ENCODE data around the gene DLGAP3. TPM values are rescaled to one million over a fixed set of nuclear protein-coding genes. Genes with fewer than 3 reads are reported as not detected.

DLGAP3 gene
- total RNA-seq, 1 experiment from 2014 or later = 0.06 TPM

GRCh38 chr1:34929853-34930701 is 627 bp upstream of the DLGAP3 start:
- no peak for DNase-seq (ENCODE audit: low read depth)

GRCh38 chr1:34928699-34929496 is 552 bp downstream of the DLGAP3 start:
- DNase-seq (ENCODE audit: low read depth) = no peak

- DNase-seq (ENCODE audit: low read depth) = no peak
These were observed 1.3 kb downstream of the DLGAP3 start for GRCh38 chr1:34928066-34928696.

GRCh38 chr1:34927316-34927715 is 2.1 kb downstream of the DLGAP3 start:
- no peak for DNase-seq (ENCODE audit: low read depth)

GRCh38 chr1:34926894-34927293 is 2.6 kb downstream of the DLGAP3 start:
- no peak for DNase-seq (ENCODE audit: low read depth)

- no peak for DNase-seq (ENCODE audit: low read depth)
These were observed 3.3 kb downstream of the DLGAP3 start for GRCh38 chr1:34926156-34926555.

- DNase-seq (ENCODE audit: low read depth) = no peak
These were observed 3.7 kb downstream of the DLGAP3 start for GRCh38 chr1:34925730-34926129.

- DNase-seq (ENCODE audit: low read depth) = peak; percentile 43
These were observed 4.5 kb downstream of the DLGAP3 start for GRCh38 chr1:34924759-34925555.

GRCh38 chr1:34923490-34923889 is 6.0 kb downstream of the DLGAP3 start:
- no peak for DNase-seq (ENCODE audit: low read depth)

GRCh38 chr1:34918977-34919561 is 10.4 kb downstream of the DLGAP3 start:
- DNase-seq (ENCODE audit: low read depth) = peak; percentile 26

GRCh38 chr1:34918386-34918976 is 11.0 kb downstream of the DLGAP3 start:
- no peak for DNase-seq (ENCODE audit: low read depth)

GRCh38 chr1:34917017-34917416 is 12.4 kb downstream of the DLGAP3 start:
- no peak for DNase-seq (ENCODE audit: low read depth)

GRCh38 chr1:34916104-34916503 is 13.3 kb downstream of the DLGAP3 start:
- DNase-seq (ENCODE audit: low read depth) = no peak

- no peak for DNase-seq (ENCODE audit: low read depth)
These were observed 13.9 kb downstream of the DLGAP3 start for GRCh38 chr1:34915521-34915920.

GRCh38 chr1:34914958-34915357 is 14.5 kb downstream of the DLGAP3 start:
- DNase-seq (ENCODE audit: low read depth) = no peak

GRCh38 chr1:34911465-34911864 is 18.0 kb downstream of the DLGAP3 start:
- DNase-seq (ENCODE audit: low read depth) = no peak

GRCh38 chr1:34910425-34910824 is 19.0 kb downstream of the DLGAP3 start:
- DNase-seq (ENCODE audit: low read depth) = no peak

GRCh38 chr1:34908369-34908768 is 21.1 kb downstream of the DLGAP3 start:
- DNase-seq (ENCODE audit: low read depth) = no peak

- DNase-seq (ENCODE audit: low read depth) = no peak
These were observed 21.9 kb downstream of the DLGAP3 start for GRCh38 chr1:34907487-34908090.

GRCh38 chr1:34906756-34907155 is 22.7 kb downstream of the DLGAP3 start:
- no peak for DNase-seq (ENCODE audit: low read depth)

All from LHCN-M2 (cell line).